Glomerular endothelial cell (primary cell): Measurements from ENCODE around the gene FAM174A. TPM values are rescaled to one million over a fixed set of nuclear protein-coding genes. Genes with fewer than 3 reads are reported as not detected.
A peak's percentile ranks its signal among the peaks of the same experiment; 100 is the strongest.

Experiments used
- DNase-seq: peaks from one replicate; pipeline ENCODE4 v3.0.0-alpha.2; 2011; ENCODE audit warnings: low read depth, low spot score; ENCODE audit errors: extremely low read depth
- total RNA-seq: library from RNA; depleted of rRNA; stranded (reverse); fragments of >200 nt; gene quantifications from 2 replicates; pipeline ENCODE4 v1.2.3, GENCODE V29; 2015

The FAM174A gene
- total RNA-seq: 22.7 and 23.1 TPM in 2 replicates

GRCh38 chr5:100535060-100536005 lies at the start of gene FAM174A:
TSS of gene FAM174A (plus strand) at chr5:100535374. CDS start at chr5:100535531, 157 bp downstream.
- peak; percentile 86 for DNase-seq

- DNase-seq: no peak
These were observed 41.2 kb upstream of the FAM174A start for GRCh38 chr5:100493996-100494395.

GRCh38 chr5:100496296-100496695 lies 38.9 kb upstream of the FAM174A start:
- DNase-seq: no peak

GRCh38 chr5:100502684-100503083 lies 32.5 kb upstream of the FAM174A start:
- no peak for DNase-seq

- DNase-seq: peak; percentile 33
These were observed 29.0 kb upstream of the FAM174A start for GRCh38 chr5:100505984-100506670.

DNA sequence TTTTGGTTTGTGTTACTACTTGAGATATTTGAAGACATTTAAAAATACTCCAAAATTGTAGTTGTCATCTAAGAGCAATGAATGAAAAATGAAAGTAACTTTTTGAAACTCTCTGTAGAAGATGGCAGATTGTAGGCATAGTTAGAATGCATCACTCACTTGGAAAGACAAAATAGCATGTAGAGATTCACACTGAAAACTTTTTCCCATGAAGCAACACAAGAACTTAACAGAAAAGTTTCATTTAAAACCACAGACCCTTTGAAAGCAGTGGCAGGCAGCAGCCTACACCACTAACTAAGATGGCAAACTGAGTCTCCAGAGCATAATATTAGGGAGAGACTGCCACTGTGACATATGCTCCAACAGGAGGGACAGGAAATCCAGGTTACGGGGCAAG lies 18.9 kb upstream of the FAM174A start:
- DNase-seq: no peak

DNA sequence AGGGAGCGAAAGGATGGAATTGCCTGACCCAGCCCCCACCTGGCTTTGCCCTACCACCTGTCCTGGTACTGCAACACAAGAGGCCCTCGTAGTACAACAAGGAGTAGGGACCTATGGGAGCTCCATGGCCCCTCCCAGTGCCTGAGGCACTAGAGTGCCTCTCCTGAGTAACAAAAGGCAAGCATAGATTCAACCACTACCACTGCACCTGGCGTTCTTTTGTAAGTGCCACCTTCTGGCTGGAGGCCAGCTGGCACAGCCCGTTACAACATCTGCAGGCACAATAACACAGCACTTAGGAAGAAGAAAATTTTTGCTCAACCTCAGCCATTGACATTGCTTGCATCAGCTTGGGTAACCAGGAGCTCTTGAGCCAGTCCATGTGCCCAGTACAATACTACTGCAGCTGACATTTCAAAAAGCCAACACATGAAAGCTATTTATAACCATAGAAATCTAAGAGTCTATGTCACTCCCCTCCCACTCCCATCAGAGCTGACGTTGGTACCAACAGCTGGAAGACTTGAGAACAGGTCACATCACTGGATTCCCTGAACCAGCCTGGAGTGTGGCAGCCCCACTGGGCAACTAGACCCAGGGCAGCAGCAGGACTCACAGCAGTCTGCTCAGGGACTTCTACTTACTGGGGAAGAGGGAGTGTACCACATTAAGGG lies 17.7 kb upstream of the FAM174A start:
- no peak for DNase-seq

GRCh38 chr5:100518377-100518776 lies 16.8 kb upstream of the FAM174A start:
- no peak for DNase-seq

DNA sequence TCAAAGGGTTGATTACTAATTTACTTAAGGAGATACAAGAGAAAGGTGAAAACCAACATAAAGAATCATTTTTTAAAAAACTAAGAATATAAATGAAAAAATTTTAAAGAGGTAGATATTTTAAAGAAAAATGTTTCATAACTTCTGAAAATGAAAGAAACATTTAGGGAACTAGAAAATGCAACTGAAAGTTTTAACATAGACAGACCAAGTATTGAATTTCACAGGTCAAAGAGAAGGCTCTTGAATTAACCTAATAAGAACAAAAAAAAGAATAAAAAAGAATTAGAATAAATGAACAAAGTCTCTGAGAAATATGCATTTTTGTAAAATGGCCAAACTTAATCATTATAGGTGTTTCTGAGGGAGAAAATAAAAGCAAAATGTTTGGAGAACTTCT lies 16.1 kb upstream of the FAM174A start:
- DNase-seq: no peak

DNA sequence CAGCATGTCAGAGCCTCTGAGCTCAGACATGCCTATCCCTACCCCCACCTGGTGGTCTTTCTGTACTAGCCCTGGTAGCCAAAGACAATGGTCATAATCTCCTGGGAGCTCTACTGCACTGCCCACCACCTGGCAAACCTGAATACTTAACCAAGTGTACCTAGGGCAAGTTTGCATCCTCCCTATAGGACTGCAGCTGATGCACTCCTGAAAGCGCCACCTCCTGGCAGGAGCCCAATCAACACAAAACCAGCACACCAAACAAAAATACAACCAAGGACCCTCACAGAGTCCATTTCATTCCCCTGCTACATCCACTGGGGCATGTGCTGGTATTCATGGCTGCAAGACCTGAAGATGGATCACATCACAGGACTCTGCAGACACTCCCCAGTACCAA lies 14.8 kb upstream of the FAM174A start:
- no peak for DNase-seq

- DNase-seq: no peak
These were observed 2.8 kb downstream of the FAM174A start for GRCh38 chr5:100537946-100538345.

GRCh38 chr5:100539519-100539918 lies 4.3 kb downstream of the FAM174A start:
- DNase-seq: no peak

DNA sequence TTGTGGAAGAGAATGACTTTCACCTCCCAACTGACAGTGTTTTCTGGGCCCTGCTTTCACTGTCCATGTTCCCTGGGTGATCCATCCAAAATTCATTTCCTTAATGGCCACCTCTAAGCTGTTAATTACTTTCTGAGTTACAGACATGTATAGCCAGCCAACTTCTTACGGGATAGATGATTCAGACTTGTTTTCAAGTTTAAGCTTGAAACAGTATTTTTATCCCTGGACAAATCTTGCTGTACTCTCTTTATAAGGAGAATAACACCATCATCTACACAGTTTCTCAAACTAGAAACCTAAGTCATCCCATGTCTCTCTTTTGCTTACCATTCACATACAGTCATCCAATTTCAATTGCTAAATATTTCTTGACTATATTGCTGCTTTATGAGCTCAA lies 6.9 kb downstream of the FAM174A start:
- DNase-seq: no peak

GRCh38 chr5:100546001-100546400 lies 10.8 kb downstream of the FAM174A start:
- DNase-seq: no peak

GRCh38 chr5:100550531-100551051 lies 15.4 kb downstream of the FAM174A start:
- DNase-seq: no peak

- DNase-seq: no peak
These were observed 16.0 kb downstream of the FAM174A start for GRCh38 chr5:100551183-100551582.

GRCh38 chr5:100553209-100553608 lies 18.0 kb downstream of the FAM174A start:
- no peak for DNase-seq

- no peak for DNase-seq
These were observed 25.7 kb downstream of the FAM174A start for GRCh38 chr5:100560860-100561259.

- DNase-seq: no peak
These were observed 27.6 kb downstream of the FAM174A start for GRCh38 chr5:100562821-100563220.

DNA sequence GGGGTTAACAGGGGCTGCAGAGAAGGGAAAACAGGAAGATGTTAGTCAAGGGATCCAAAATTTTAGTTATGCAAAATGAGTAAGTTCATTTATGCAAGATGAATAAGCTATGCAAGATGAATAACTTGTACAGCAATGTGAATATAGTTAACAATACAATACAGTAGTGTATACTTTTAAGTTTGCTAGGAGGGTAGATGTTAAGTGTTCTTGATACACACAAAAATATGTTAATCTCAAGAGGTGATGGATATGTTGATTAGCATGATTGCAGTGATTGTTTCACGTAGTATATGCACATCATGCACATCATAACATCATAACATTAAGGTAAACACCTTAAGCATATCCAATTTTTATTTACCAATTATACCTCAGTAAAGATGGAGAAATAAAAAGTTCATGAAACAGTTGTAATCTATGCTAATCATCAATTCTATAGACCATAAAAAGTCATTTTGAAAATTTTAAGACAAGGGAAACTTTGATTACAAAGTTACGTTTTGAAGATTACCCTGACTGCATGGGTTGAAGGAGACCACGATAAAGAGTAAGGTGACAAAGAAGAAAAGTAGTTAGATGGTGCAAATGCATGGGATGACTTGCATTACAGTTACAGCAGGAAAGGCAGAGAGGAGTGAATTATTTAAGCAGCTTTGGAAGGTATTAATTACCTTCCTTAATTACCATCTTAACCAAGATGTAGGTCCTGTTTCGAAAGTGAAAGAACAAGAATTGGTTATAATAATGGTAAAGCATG lies 31.4 kb downstream of the FAM174A start:
- no peak for DNase-seq
